ENCODE data around the gene KRT5. TPM values are rescaled to one million over a fixed set of nuclear protein-coding genes. Genes with fewer than 3 reads are reported as not detected.

The KRT5 gene
- total RNA-seq, 1 donor from 2014 or later, result not detected

- no peak for DNase-seq
- intact Hi-C loops (cut with DNase I), result no loop called here
- no peak for ATAC-seq (ENCODE audit: poor library complexity)
These were observed 4.2 kb upstream of the KRT5 start for GRCh38 chr12:52524241-52524897.

GRCh38 chr12:52523824-52524223 is 3.6 kb upstream of the KRT5 start:
- no peak for ATAC-seq (ENCODE audit: poor library complexity)
- intact Hi-C loops (cut with DNase I), result no loop called here
- no peak for DNase-seq

- no peak for DNase-seq
- intact Hi-C loops (cut with DNase I), result no loop called here
- peak; percentile 61 for ATAC-seq (ENCODE audit: poor library complexity)
These were observed 2.3 kb upstream of the KRT5 start for GRCh38 chr12:52522346-52523011.

- intact Hi-C loops (cut with DNase I), result no loop called here
- DNase-seq (no peak), ATAC-seq (ENCODE audit: poor library complexity) (no peak)
These were observed 1.5 kb upstream of the KRT5 start for GRCh38 chr12:52521568-52522266.

- intact Hi-C loops (cut with DNase I), result no loop called here
- ATAC-seq (ENCODE audit: poor library complexity) (no peak), DNase-seq (no peak)
These were observed 977 bp upstream of the KRT5 start for GRCh38 chr12:52521175-52521567.

GRCh38 chr12:52519387-52519703 is 849 bp downstream of the KRT5 start:
- no peak for DNase-seq
- no peak for ATAC-seq (ENCODE audit: poor library complexity)
- intact Hi-C loops (cut with DNase I), result loop anchor here (10.0 kb wide), 1 partner anchor 155 kb away; the partner anchor contains the start of gene KRT85

GRCh38 chr12:52518574-52519386 is 1.4 kb downstream of the KRT5 start:
- ATAC-seq (ENCODE audit: poor library complexity) (no peak), DNase-seq (no peak)
- intact Hi-C loops (cut with DNase I), result loop anchor here (10.0 kb wide), 1 partner anchor 154 kb away; the partner anchor contains the start of gene KRT85

- no peak for DNase-seq
- intact Hi-C loops (cut with DNase I), result loop anchor here (10.0 kb wide), 1 partner anchor 153 kb away; the partner anchor contains the start of gene KRT85
- no peak for ATAC-seq (ENCODE audit: poor library complexity)
These were observed 2.3 kb downstream of the KRT5 start for GRCh38 chr12:52517888-52518287.

- intact Hi-C loops (cut with DNase I), result loop anchor here (10.0 kb wide), 1 partner anchor 152 kb away; the partner anchor contains the start of gene KRT85
- ATAC-seq (ENCODE audit: poor library complexity) (no peak), DNase-seq (no peak)
These were observed 3.0 kb downstream of the KRT5 start for GRCh38 chr12:52517005-52517835.

- ATAC-seq (ENCODE audit: poor library complexity) (no peak), DNase-seq (no peak)
- intact Hi-C loops (cut with DNase I), result loop anchor here (10.0 kb wide), 1 partner anchor 151 kb away; the partner anchor contains the start of gene KRT85
These were observed 4.0 kb downstream of the KRT5 start for GRCh38 chr12:52515927-52516831.

- DNase-seq (no peak), ATAC-seq (ENCODE audit: poor library complexity) (no peak)
- intact Hi-C loops (cut with DNase I), result loop anchor here (10.0 kb wide), 1 partner anchor 150 kb away; the partner anchor contains the start of gene KRT85
These were observed 4.9 kb downstream of the KRT5 start for GRCh38 chr12:52515319-52515646.

GRCh38 chr12:52514471-52515318 is 5.5 kb downstream of the KRT5 start:
- ATAC-seq (ENCODE audit: poor library complexity), result no peak
- intact Hi-C loops (cut with DNase I), result loop anchor here (10.0 kb wide), 1 partner anchor 150 kb away; the partner anchor contains the start of gene KRT85
- no peak for DNase-seq

- intact Hi-C loops (cut with DNase I), result loop anchor here (10.0 kb wide), 1 partner anchor 149 kb away; the partner anchor contains the start of gene KRT85
- ATAC-seq (ENCODE audit: poor library complexity) (no peak), DNase-seq (no peak)
These were observed 6.5 kb downstream of the KRT5 start for GRCh38 chr12:52513736-52514135.

GRCh38 chr12:52508211-52508610 is 12.0 kb downstream of the KRT5 start:
- DNase-seq (no peak), ATAC-seq (ENCODE audit: poor library complexity) (no peak)
- intact Hi-C loops (cut with DNase I), result loop anchor here (10.0 kb wide), 1 partner anchor 123 kb away; the partner anchor contains the start of gene KRT84

GRCh38 chr12:52506858-52507715 is 13.1 kb downstream of the KRT5 start:
- DNase-seq (no peak), ATAC-seq (ENCODE audit: poor library complexity) (peak; percentile 71)
- intact Hi-C loops (cut with DNase I), result loop anchor here (10.0 kb wide), 1 partner anchor 122 kb away; the partner anchor contains the start of gene KRT84
